Stimulated activated CD8-positive, alpha-beta memory T cell treated with anti-CD3 and anti-CD28 coated beads, Interleukin-7, amount 100 ng/mL, for 48 hours (primary cell): ENCODE results near the gene POP4.
A peak's percentile ranks its signal among the peaks of the same experiment; 100 is the strongest.
"Not testable (repeated sequence)": the region's sequence is repeated elsewhere in the genome, so short reads cannot be mapped to it uniquely, and the experiment has no call there.

Experiments used
- DNase-seq, 2 donors: peaks; one replicate each; pipeline ENCODE4 v3.0.0-alpha.2; 2020; ENCODE audit warnings: low read depth in 1 of 2; ENCODE audit errors: extremely low read depth in 1 of 2

The POP4 gene, protein sequence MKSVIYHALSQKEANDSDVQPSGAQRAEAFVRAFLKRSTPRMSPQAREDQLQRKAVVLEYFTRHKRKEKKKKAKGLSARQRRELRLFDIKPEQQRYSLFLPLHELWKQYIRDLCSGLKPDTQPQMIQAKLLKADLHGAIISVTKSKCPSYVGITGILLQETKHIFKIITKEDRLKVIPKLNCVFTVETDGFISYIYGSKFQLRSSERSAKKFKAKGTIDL

GRCh38 chr19:29605653-29606419 lies at the start of gene POP4:
Gene POP4, plus strand, starts transcription at chr19:29606283. Its CDS starts 36 bp downstream, at chr19:29606319.
- peak; percentile 94 to 97 for DNase-seq

- DNase-seq, result not testable (repeated sequence)
These were observed 47.0 kb upstream of the POP4 start for GRCh38 chr19:29559110-29559509.

- DNase-seq, result no peak
These were observed 46.3 kb upstream of the POP4 start for GRCh38 chr19:29559743-29560142.

DNA sequence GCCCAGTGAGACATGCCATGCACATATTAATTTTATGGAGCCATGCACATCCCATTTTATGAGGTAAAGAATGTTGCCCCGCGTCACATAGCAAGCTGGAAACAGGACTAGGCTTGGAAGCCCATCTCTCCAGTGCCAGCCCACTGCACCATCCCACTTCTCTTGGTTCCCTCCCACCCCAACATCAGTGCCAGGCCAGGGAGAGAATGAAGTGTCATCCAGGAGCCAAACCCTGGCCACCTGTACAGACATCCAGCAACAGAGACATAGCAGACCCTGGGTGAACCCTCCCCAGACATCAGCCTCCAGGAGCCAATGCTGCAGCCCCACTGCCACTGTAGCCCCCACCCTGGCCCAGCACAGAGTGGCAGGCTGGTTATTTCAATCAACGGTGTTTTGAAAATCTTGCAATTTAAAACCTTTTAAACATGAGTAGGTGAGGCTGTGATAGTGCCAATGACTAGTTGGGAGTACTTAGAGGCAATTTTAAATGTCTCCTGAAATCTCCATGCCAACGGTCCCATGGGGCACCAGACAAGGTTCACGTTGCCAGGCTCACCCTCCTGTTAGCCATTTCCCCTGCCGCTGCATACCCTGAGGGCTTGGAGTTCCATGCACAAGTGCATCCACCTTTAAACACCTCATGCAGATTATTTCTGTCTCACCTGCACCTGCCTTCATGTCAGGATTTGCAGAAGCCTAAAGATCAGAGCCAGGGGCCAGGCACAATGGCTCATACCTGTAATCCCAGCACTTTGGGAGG lies 45.6 kb upstream of the POP4 start:
- no peak for DNase-seq

- DNase-seq, result no peak
These were observed 44.5 kb upstream of the POP4 start for GRCh38 chr19:29561601-29562000.

GRCh38 chr19:29562299-29563297 lies 43.5 kb upstream of the POP4 start:
- DNase-seq, result no peak

DNA sequence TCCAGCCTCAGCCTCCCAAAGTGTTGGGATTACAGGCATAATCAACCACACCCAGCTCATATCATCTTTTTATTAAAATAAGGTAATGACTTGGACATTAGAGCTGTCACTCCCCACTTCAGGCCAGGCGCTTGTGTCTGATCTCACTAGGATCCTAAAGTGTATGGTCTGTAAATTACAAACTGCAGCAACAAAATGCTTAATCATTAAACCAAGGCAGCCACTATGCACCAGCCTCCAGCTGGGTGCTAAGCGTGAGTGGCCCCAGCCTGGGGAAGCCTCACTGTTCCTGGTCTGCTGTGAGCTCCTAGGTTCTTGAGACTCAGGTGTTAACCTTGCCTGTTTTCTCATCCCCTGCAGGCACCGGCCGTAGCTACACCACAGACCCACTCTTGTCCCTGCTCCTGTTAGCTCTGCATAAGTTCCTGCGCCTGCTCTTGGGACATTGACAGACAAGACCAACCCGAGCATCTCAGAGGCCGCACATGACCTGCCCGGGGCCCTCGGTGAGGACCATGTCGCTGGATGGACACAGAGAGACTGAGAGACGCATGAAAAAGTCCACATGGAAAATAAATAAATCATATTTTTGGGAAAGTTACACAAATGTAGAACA lies 42.5 kb upstream of the POP4 start:
- no peak for DNase-seq

DNA sequence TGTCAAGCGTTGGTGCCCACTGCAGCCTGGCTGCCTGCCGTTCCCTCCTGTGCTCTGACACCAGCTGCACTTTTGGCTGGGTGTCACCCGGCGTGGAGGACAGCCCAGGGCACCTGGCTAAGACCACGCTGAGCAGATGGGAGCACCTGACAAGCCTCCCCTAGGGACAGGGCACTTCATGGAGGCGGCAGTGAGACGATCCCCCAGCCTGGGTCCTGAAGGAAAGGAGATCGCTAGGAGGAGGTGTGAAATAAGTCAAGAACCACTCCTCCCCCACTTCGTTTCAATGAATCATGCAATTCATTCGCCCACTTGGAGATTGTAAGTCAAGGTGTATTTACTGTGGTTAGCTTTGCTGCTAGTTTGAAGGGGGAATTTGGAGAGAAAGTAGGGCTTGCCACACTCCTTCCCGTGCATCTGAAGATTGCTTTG lies 41.5 kb upstream of the POP4 start:
- no peak for DNase-seq

DNA sequence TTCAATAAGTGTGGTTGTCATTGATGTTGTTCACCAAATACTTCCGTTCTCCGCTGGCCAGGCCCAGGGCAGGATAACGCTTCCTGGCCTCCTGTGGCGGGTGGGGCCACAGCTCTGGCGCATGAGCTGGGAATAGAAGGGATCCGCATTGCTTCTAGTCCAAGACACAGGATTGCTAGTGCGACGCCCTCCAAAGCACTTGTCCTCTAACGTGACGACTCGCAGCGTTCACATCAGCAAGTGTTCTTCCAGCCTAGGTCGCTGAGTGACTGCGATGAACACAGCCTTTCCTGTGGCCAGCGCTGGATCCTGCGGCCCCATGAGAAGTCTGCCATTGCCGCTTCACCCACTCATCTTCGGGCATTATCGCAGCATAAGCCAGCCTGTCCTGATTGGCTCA lies 40.9 kb upstream of the POP4 start:
- no peak for DNase-seq

DNA sequence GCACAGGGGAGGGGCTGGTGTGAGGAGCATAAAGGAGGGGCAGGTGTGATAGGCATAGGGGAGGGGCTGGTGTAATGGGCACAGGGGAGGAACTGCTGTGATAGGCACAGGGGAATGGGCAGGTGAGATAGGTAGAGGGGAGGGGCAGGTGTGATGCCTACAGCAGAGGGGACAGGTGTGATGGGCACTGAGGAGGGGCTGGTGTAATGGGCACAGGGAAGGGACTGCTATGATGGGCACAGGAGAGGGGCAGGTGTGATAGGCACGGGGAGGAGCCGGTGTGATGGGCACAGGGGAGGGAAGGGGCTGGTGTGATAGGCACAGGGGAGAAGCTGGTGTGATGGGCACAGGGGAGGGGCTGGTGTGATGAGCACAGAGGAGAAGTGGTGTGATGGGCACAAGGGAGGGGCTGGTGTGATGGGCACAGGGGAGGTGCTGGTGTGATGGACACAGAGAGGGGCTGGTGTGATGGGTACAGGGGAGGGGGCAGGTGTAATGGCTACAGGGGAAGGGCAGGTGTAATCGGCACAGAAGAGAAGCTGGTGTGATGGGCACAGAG lies 39.5 kb upstream of the POP4 start:
- no peak for DNase-seq

GRCh38 chr19:29567366-29567915 lies 38.6 kb upstream of the POP4 start:
- no peak for DNase-seq

GRCh38 chr19:29568036-29569025 lies 37.8 kb upstream of the POP4 start:
- no peak for DNase-seq

- DNase-seq, result no peak
These were observed 36.8 kb upstream of the POP4 start for GRCh38 chr19:29569038-29569911.

- DNase-seq, result no peak
These were observed 34.9 kb upstream of the POP4 start for GRCh38 chr19:29571181-29571580.

- no peak for DNase-seq
These were observed 32.6 kb upstream of the POP4 start for GRCh38 chr19:29573486-29573885.

DNA sequence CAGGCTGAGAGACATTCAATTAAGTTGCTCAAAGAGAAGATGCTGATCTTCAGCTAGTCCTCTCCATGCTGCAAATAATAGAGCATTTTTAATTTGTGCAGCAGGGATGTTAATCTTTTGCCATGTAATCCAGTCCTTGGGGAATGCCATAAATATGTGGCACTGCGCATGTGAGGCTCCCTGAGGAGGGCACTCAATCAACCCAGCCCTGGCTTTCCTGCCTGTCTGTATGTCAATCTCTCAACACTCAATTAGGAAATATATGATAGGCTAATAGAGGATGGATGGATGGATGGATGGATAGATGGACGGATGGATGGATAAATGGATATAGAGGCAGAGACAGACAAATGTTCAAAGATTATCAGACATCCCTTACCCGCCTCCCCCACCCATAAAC lies 31.6 kb upstream of the POP4 start:
- no peak for DNase-seq

DNA sequence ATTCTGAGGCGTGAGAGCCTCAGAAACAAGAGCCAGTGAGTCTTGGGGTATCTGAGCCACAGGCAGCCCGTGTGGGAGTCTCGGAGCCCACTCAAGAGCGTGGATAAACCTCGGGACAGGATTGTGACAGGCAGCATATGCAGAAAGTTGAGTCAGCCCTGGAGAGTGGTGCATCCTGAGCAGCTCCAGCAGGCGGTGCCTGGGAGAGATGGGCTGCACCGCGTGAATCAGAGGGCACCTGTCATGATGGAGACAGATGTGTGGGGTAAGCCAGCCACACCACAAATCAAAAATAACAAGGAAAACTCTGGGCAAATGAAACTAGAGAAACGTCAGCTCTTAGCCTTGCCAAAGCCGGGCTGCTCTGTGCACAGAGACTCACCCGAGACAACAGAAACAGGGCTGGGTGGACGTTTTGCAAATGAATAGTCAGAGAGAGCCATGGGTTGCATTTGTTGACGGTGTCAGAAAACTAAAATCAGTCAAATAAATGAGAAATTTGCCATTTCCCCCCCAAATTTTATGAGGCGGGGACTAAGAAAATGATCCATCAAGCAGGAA lies 30.0 kb upstream of the POP4 start:
- no peak for DNase-seq
